MM.1S (cell line): ENCODE measurements around the gene EPHA6.

Experiments used
- DNase-seq: peaks from one replicate; pipeline ENCODE4 v3.0.0-alpha.2; 2015
- H2AFZ ChIP-seq: fragments of 300-600 bp; sonication (generic); 2 replicates; pipeline ENCODE4 v1.6.0; 2016; ENCODE audit warnings: antibody characterized with exemption, low read length
- H3F3A ChIP-seq: fragments of 300-600 bp; sonication (generic); 2 replicates; pipeline ENCODE4 v1.6.1; 2016; ENCODE audit warnings: mild to moderate bottlenecking, antibody characterized with exemption, low read length, moderate library complexity, mixed read lengths; ENCODE audit not compliant: insufficient read depth
- H3K27ac ChIP-seq: fragments of 300-600 bp; sonication (generic); 2 replicates; pipeline ENCODE4 v1.5.1; 2016; ENCODE audit warnings: mild to moderate bottlenecking, low read length
- H3K27me3 ChIP-seq: fragments of 300-600 bp; sonication (generic); replicated peaks from 2 replicates; pipeline ENCODE4 v1.6.0; 2016; ENCODE audit warnings: low read length; ENCODE audit not compliant: insufficient read depth
- H3K36me3 ChIP-seq: fragments of 300-600 bp; sonication (generic); replicated peaks from 2 replicates; pipeline ENCODE4 v1.6.1; 2016; ENCODE audit warnings: mild to moderate bottlenecking, low read length, mixed read lengths; ENCODE audit not compliant: insufficient read depth
- H3K4me1 ChIP-seq: fragments of 300-600 bp; sonication (generic); 2 replicates; pipeline ENCODE4 v1.6.1; 2016; ENCODE audit warnings: low read length, mixed read lengths
- H3K4me2 ChIP-seq: fragments of 300-600 bp; sonication (generic); 2 replicates; pipeline ENCODE4 v1.6.0; 2016; ENCODE audit warnings: low read depth, low read length
- H3K4me3 ChIP-seq: fragments of 300-600 bp; sonication (generic); 2 replicates; pipeline ENCODE4 v1.5.1; 2016; ENCODE audit warnings: low read length, mixed read lengths
- H3K79me2 ChIP-seq: fragments of 300-600 bp; sonication (generic); 2 replicates; pipeline ENCODE4 v1.6.1; 2016; ENCODE audit warnings: mixed run types, low read length, mixed read lengths
- H3K9ac ChIP-seq: fragments of 300-600 bp; sonication (generic); 2 replicates; pipeline ENCODE4 v1.6.1; 2016; ENCODE audit warnings: low read length, mixed read lengths
- H3K9me2 ChIP-seq: fragments of 300-600 bp; sonication (generic); replicated peaks from 2 replicates; pipeline ENCODE4 v1.6.1; 2016; ENCODE audit warnings: mild to moderate bottlenecking, low read length, mixed read lengths; ENCODE audit not compliant: insufficient read depth
- H3K9me3 ChIP-seq: fragments of 300-600 bp; sonication (generic); replicated peaks from 2 replicates; pipeline ENCODE4 v1.6.1; 2016; ENCODE audit warnings: mild to moderate bottlenecking, low read length, mixed read lengths; ENCODE audit not compliant: insufficient read depth
- H4K20me1 ChIP-seq: fragments of 300-600 bp; sonication (generic); 2 replicates; pipeline ENCODE4 v1.6.1; 2016; ENCODE audit warnings: mild to moderate bottlenecking, low read length, moderate library complexity, mixed read lengths; ENCODE audit not compliant: insufficient read depth
- CTCF ChIP-seq: fragments of 300-600 bp; sonication (generic); IDR thresholded peaks from 2 replicates; pipeline ENCODE4 v1.5.1; 2016; ENCODE audit warnings: antibody characterized with exemption, low read length, mixed read lengths
- EZH2 ChIP-seq: fragments of 300-600 bp; sonication (generic); optimal IDR thresholded peaks from 2 replicates; pipeline ENCODE3; 2017; ENCODE audit warnings: low read depth, mild to moderate bottlenecking, antibody characterized with exemption, low read length, mixed read lengths
- EZH2phosphoT487 ChIP-seq: fragments of 300-600 bp; sonication (generic); IDR thresholded peaks from 2 replicates; pipeline ENCODE4 v1.6.1; 2018; ENCODE audit warnings: antibody characterized with exemption, low read length

Gene EPHA6

GRCh38 chr3:97057365-97057764 is 243.0 kb downstream of the EPHA6 start:
- Histone ChIP-seq H3K79me2 (no peaks in the 10 kb centered on the region), H4K20me1 (no peaks in the 10 kb centered on the region), H3K36me3 (no peaks in the 10 kb centered on the region), H3K9me2 (no peaks in the 10 kb centered on the region), H3K4me3 (no peak overlapping the region), H3K27me3 (no peaks in the 10 kb centered on the region), H3K9me3 (no peaks in the 10 kb centered on the region), H2AFZ (no peak overlapping the region), H3K4me1 (no peaks in the 10 kb centered on the region), H3K4me2 (no peak overlapping the region), H3K9ac (no peak overlapping the region), H3K27ac (no peak overlapping the region), H3F3A (no peaks in the 10 kb centered on the region)
- TF ChIP-seq EZH2 (no peak), EZH2phosphoT487 (no peak), CTCF (no peak)
- no peak for DNase-seq

DNA sequence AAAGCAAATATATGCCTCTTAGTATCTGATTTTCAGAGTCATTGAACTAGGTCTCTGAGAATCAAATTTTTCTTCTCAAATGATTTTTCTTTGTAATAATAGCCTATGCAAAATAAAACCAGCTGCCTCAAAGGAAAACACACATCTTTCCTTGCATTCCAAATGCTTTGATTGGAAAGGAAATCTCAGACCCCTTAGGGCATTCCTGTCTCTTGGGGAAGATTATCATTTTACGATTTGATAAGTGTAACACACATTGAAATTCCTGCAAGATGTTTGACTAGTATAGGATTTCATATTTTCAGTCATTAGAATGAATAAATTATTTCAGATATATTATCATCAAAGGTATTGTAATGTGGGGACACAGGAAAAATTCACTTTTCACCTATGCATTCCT is 244.8 kb downstream of the EPHA6 start:
- no peak for TF ChIP-seq EZH2
- no peak for TF ChIP-seq CTCF
- TF ChIP-seq EZH2phosphoT487 = no peak
- DNase-seq = no peak
- H3K4me3 ChIP-seq = no peak overlapping the region
- H4K20me1 ChIP-seq = no peaks in the 10 kb centered on the region
- H3K36me3 ChIP-seq = no peaks in the 10 kb centered on the region
- no peak overlapping the region for H3K27ac ChIP-seq
- no peaks in the 10 kb centered on the region for H3K27me3 ChIP-seq
- no peak overlapping the region for H2AFZ ChIP-seq
- H3K4me1 ChIP-seq = no peaks in the 10 kb centered on the region
- no peaks in the 10 kb centered on the region for H3F3A ChIP-seq
- no peaks in the 10 kb centered on the region for H3K9me2 ChIP-seq
- H3K79me2 ChIP-seq = no peaks in the 10 kb centered on the region
- no peak overlapping the region for H3K9ac ChIP-seq
- no peaks in the 10 kb centered on the region for H3K9me3 ChIP-seq
- H3K4me2 ChIP-seq = no peak overlapping the region

GRCh38 chr3:97066531-97066930 is 252.1 kb downstream of the EPHA6 start:
- H3K27ac ChIP-seq = no peak overlapping the region
- no peaks in the 10 kb centered on the region for H3K79me2 ChIP-seq

More at GRCh38 chr3:97066531-97066930, 252.1 kb downstream of the EPHA6 start:
- Histone ChIP-seq H3K4me3 (no peak overlapping the region), H2AFZ (no peak overlapping the region), H4K20me1 (no peaks in the 10 kb centered on the region), H3K27me3 (no peaks in the 10 kb centered on the region), H3F3A (no peaks in the 10 kb centered on the region), H3K4me1 (no peaks in the 10 kb centered on the region), H3K4me2 (no peak overlapping the region), H3K36me3 (no peaks in the 10 kb centered on the region), H3K9me3 (no peaks in the 10 kb centered on the region), H3K9me2 (no peaks in the 10 kb centered on the region), H3K9ac (no peak overlapping the region)
- no peak for DNase-seq
- TF ChIP-seq CTCF = no peak
- TF ChIP-seq EZH2phosphoT487 = no peak
- no peak for TF ChIP-seq EZH2
